Coronary artery (tissue), 2 donors: Measurements from ENCODE around the gene SYMPK.

Experiments used
- DNase-seq: peaks from one replicate; pipeline ENCODE4 v3.0.0-alpha.2; 2017; ENCODE audit warnings: low spot score
- H3K27ac ChIP-seq, 2 donors: fragments of 200-600 bp; sonication (generic); one replicate each; pipeline ENCODE4 v1.5.1; 2016 to 2019
- H3K4me3 ChIP-seq: fragments of 200-600 bp; sonication (generic); 2 replicates; pipeline ENCODE4 v1.5.1; 2016; ENCODE audit warnings: mild to moderate bottlenecking, moderate library complexity
- TF ChIP-seq, protein P1 (sequence below): fragments of 200-600 bp; sonication (generic); IDR thresholded peaks from one replicate; pipeline ENCODE4 v1.5.1; 2019; ENCODE audit warnings: antibody characterized with exemption

Gene SYMPK

DNA sequence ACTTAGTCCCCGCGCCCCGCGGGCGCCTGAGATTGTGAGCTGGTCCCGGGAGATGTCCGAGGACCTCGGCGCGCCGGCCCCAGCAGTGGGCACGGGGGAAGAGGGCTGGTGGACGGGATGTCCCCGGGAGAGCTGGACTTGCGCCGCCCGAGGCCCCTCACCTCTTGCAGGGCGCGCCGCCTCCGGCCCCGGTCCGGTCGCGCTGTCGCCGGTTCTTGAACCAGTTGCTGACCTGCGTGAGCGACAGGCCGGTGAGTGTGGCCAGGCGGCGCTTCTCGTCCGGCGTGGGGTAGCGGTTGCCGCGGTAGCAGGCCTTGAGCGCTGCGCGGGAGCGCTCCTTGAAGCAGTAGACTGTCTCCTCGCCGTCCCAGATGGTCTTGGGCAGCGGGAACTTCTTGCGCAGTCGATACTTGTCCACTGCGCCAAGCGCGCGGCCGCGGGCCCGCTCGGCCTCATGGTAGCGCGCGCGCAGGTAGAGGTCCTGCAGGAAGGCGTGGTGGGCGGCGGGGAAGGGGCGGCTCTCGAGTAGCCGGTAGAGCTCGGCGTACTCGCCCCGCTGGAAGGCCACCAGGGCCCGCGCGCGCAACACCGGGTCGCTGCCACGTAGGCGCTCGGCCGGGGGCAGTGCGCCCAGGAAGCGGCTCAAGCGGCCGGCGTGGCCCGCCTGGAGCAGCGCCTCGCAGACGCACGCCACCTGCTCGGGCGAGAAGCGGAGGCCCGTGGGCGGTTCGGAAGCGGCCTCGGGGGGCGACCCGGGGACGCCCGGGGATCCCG lies 94.9 kb downstream of the SYMPK start:
- TF ChIP-seq, protein P1, sequence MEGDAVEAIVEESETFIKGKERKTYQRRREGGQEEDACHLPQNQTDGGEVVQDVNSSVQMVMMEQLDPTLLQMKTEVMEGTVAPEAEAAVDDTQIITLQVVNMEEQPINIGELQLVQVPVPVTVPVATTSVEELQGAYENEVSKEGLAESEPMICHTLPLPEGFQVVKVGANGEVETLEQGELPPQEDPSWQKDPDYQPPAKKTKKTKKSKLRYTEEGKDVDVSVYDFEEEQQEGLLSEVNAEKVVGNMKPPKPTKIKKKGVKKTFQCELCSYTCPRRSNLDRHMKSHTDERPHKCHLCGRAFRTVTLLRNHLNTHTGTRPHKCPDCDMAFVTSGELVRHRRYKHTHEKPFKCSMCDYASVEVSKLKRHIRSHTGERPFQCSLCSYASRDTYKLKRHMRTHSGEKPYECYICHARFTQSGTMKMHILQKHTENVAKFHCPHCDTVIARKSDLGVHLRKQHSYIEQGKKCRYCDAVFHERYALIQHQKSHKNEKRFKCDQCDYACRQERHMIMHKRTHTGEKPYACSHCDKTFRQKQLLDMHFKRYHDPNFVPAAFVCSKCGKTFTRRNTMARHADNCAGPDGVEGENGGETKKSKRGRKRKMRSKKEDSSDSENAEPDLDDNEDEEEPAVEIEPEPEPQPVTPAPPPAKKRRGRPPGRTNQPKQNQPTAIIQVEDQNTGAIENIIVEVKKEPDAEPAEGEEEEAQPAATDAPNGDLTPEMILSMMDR, result no peak
- Histone ChIP-seq H3K4me3 (peak overlapping the region; percentile 87), H3K27ac (peak overlapping the region; percentile 93 to 98)
- no peak for DNase-seq

DNA sequence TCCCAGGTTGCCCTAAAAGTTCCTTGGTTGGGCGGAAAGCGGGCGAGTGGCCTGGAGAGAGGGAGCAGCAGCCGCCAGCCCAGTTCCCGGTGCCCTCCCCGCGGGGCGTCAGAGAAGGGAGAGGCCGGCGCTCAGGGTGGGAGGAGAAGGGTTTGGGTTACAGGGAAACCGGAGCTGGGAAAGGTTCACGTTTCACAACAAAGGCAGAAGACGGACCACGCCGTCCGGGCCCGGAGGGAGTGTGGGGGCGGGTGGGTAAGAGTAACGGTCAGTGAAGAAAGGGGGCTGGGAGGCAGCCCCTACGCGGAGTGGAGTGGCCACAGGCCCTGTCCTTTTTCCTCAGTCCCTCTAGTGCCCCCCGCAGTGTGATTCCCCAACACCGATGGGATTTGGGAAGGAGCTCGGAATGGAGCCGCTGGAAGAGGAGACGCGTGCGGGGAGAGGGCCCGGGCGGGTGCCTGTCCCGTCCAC lies 95.5 kb downstream of the SYMPK start:
- peak; percentile 93 for DNase-seq
- Histone ChIP-seq H3K27ac (peak overlapping the region; percentile 93 to 98), H3K4me3 (peak overlapping the region; percentile 87)
- TF ChIP-seq, protein P1, result no peak

DNA sequence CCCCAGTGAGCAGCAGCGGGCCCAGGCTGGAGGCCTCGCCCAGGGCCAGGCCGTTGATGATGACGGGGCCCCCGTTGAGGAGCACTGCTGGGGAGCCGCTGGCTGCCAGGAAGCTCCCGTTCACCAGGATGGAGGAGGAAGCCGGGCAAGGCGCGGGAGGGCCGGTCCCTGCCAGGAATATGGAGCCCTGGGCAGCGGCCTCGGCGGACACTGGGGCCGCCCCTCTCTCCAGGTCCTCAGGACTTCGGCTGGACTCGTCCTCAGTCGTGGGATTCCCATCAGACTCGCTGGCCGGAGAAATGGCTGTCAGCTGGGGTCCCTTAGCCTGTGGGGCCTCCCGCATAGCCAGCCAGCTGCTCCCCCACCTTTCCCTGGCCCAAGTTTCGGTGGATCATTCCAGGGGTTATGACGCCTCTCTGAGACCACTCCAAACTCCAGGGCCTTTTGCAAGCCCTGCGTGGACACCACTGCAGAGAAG lies 96.0 kb downstream of the SYMPK start:
- no peak for DNase-seq
- peak overlapping the region; percentile 93 to 98 for H3K27ac ChIP-seq
- TF ChIP-seq, protein P1, result no peak
- peak overlapping the region; percentile 87 for H3K4me3 ChIP-seq

DNA sequence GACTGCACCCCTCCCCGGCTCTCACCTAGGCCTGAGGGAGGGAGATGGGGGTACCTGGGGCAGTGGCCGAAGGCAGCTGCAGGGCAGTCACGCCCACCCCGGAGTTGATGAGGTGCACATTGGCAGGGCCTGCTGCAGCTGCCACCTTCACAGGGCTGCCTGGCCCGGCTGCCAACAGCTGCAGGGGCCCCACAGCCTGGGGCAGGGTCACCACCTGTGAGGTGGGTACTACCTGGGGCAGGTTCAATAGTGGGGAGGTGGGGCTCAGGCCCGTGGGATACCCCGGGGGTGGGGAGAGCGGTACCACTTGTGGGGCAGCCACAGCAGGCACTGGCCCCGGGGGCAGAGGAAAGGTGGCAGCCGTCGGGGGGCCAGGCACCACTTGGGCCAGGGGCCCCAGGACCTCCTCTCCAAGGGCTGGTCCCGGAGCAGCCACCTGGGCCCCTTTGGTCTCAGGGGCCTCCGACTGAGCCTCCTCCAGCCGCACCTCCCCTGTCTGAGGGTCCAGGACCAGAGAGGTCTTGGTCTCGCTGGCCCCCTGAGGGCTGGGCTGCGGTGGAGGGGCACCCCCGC lies 96.6 kb downstream of the SYMPK start:
- TF ChIP-seq, protein P1, result no peak
- no peak for DNase-seq
- Histone ChIP-seq H3K4me3 (peak overlapping the region; percentile 87), H3K27ac (peak overlapping the region; percentile 93 to 98)

DNA sequence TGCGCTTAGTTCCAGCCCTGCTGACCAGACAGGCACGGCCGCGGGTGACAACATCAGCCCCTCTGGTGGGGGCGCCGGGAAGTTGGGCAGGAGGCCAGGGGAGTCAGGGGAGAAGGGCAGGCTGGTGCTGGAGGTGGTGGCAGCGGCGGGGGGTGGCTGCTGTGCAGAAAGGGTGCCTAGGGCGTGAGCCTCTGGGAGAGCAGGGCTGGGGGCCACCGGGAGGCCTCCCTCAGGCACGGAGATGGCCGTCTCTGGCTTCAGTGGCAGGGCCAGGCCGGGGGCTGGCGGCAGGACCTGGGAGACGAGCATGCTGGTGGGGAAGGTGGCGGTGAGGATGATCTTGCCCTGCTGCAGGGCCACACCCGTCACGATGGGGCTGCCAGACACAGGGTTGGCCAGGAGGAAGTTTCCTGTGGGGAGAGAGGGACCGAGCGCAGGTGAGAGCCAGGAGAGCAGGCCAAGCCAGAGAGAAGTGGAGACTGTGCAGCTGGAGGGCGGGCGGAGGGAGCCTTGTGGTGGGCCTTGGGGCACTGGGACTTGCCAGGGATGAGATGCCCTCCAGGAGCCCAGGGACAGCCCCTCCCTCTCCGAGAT lies 97.1 kb downstream of the SYMPK start:
- no peak for DNase-seq
- Histone ChIP-seq H3K27ac (peak overlapping the region; percentile 93 to 98), H3K4me3 (peak overlapping the region; percentile 87)
- TF ChIP-seq, protein P1, result no peak
